ENCODE results near the gene ZNF277.
A peak's percentile ranks its signal among the peaks of the same experiment; 100 is the strongest.

The ZNF277 gene

GRCh38 chr7:112199672-112200071, 6.8 kb upstream of the ZNF277 start:
- Mint-ChIP-seq H3K9me3 (no peaks in the 10 kb centered on the region), H3K27ac (no peak overlapping the region), H3K4me3 (no peak overlapping the region), H3K36me3 (ENCODE audit: low read depth) (peaks cover 6% of the 10 kb centered on the region), H3K4me1 (peaks cover 27% of the 10 kb centered on the region), H3K27me3 (ENCODE audit: low read depth, poor library complexity) (no peaks in the 10 kb centered on the region)
- DNase-seq = no peak
- no peak for TF ChIP-seq CTCF (IDR thresholded peaks at IDR 0.05)

- Mint-ChIP-seq H3K9me3 (no peaks in the 10 kb centered on the region), H3K36me3 (ENCODE audit: low read depth) (peaks cover 6% of the 10 kb centered on the region), H3K4me1 (peaks cover 30% of the 10 kb centered on the region), H3K27ac (no peak overlapping the region), H3K27me3 (ENCODE audit: low read depth, poor library complexity) (no peaks in the 10 kb centered on the region), H3K4me3 (no peak overlapping the region)
- no peak for TF ChIP-seq CTCF (IDR thresholded peaks at IDR 0.05)
- no peak for DNase-seq
These were observed 5.1 kb upstream of the ZNF277 start for GRCh38 chr7:112201411-112201810.

GRCh38 chr7:112201839-112202238, 4.7 kb upstream of the ZNF277 start:
- no peaks in the 10 kb centered on the region for H3K9me3 Mint-ChIP-seq
- peaks cover 33% of the 10 kb centered on the region for H3K4me1 Mint-ChIP-seq
- H3K4me3 Mint-ChIP-seq = no peak overlapping the region
- H3K27ac Mint-ChIP-seq = no peak overlapping the region
- no peak for TF ChIP-seq CTCF (IDR thresholded peaks at IDR 0.05)
- H3K36me3 Mint-ChIP-seq (ENCODE audit: low read depth) = peaks cover 6% of the 10 kb centered on the region
- DNase-seq = no peak
- H3K27me3 Mint-ChIP-seq (ENCODE audit: low read depth, poor library complexity) = no peaks in the 10 kb centered on the region

GRCh38 chr7:112202816-112203215, 3.7 kb upstream of the ZNF277 start:
- Mint-ChIP-seq H3K36me3 (ENCODE audit: low read depth) (peaks cover 6% of the 10 kb centered on the region), H3K27me3 (ENCODE audit: low read depth, poor library complexity) (no peaks in the 10 kb centered on the region), H3K4me3 (peak overlapping the region; percentile 33), H3K27ac (no peak overlapping the region), H3K4me1 (peaks cover 37% of the 10 kb centered on the region), H3K9me3 (no peaks in the 10 kb centered on the region)
- DNase-seq = no peak
- no peak for TF ChIP-seq CTCF (IDR thresholded peaks at IDR 0.05)

GRCh38 chr7:112203365-112203739, 3.1 kb upstream of the ZNF277 start:
- Mint-ChIP-seq H3K27ac (no peak overlapping the region), H3K27me3 (ENCODE audit: low read depth, poor library complexity) (no peaks in the 10 kb centered on the region), H3K4me3 (peak overlapping the region; percentile 98), H3K36me3 (ENCODE audit: low read depth) (peaks cover 6% of the 10 kb centered on the region), H3K4me1 (peaks cover 38% of the 10 kb centered on the region), H3K9me3 (no peaks in the 10 kb centered on the region)
- DNase-seq = no peak
- TF ChIP-seq CTCF (IDR thresholded peaks at IDR 0.05) = no peak

GRCh38 chr7:112204499-112205342, 1.8 kb upstream of the ZNF277 start:
- no peak for DNase-seq
- peak overlapping the region; percentile 98 for H3K4me3 Mint-ChIP-seq
- peaks cover 38% of the 10 kb centered on the region for H3K4me1 Mint-ChIP-seq
- H3K36me3 Mint-ChIP-seq (ENCODE audit: low read depth) = peaks cover 6% of the 10 kb centered on the region
- peak overlapping the region; percentile 86 for H3K27ac Mint-ChIP-seq
- no peaks in the 10 kb centered on the region for H3K9me3 Mint-ChIP-seq
- no peaks in the 10 kb centered on the region for H3K27me3 Mint-ChIP-seq (ENCODE audit: low read depth, poor library complexity)
- no peak for TF ChIP-seq CTCF (IDR thresholded peaks at IDR 0.05)
